ENCODE results near the gene FHL3.

The FHL3 gene

DNA sequence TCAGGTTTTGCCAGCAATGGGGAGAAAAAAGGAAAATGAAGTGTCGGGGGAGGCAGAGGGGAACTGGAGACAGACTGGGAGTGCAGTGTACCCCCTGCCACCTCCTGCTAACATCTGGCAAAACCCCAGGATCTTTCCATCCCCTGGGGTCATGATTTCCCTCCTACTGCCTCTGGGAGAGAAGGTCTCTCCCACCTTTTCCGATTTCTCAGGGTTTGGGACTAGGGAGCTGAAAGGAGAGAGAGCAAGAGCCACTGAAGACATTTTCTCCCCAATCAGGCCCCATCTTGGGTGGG is 5.1 kb downstream of the FHL3 start:
- Histone ChIP-seq H3K4me3 (peak overlapping the region; percentile 32), H3K27ac (peak overlapping the region; percentile 91 to 96)
- DNase-seq (ENCODE audit: low spot score) = no peak
- TF ChIP-seq, protein P1, sequence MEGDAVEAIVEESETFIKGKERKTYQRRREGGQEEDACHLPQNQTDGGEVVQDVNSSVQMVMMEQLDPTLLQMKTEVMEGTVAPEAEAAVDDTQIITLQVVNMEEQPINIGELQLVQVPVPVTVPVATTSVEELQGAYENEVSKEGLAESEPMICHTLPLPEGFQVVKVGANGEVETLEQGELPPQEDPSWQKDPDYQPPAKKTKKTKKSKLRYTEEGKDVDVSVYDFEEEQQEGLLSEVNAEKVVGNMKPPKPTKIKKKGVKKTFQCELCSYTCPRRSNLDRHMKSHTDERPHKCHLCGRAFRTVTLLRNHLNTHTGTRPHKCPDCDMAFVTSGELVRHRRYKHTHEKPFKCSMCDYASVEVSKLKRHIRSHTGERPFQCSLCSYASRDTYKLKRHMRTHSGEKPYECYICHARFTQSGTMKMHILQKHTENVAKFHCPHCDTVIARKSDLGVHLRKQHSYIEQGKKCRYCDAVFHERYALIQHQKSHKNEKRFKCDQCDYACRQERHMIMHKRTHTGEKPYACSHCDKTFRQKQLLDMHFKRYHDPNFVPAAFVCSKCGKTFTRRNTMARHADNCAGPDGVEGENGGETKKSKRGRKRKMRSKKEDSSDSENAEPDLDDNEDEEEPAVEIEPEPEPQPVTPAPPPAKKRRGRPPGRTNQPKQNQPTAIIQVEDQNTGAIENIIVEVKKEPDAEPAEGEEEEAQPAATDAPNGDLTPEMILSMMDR (IDR thresholded peaks at IDR 0.05) = no peak

DNA sequence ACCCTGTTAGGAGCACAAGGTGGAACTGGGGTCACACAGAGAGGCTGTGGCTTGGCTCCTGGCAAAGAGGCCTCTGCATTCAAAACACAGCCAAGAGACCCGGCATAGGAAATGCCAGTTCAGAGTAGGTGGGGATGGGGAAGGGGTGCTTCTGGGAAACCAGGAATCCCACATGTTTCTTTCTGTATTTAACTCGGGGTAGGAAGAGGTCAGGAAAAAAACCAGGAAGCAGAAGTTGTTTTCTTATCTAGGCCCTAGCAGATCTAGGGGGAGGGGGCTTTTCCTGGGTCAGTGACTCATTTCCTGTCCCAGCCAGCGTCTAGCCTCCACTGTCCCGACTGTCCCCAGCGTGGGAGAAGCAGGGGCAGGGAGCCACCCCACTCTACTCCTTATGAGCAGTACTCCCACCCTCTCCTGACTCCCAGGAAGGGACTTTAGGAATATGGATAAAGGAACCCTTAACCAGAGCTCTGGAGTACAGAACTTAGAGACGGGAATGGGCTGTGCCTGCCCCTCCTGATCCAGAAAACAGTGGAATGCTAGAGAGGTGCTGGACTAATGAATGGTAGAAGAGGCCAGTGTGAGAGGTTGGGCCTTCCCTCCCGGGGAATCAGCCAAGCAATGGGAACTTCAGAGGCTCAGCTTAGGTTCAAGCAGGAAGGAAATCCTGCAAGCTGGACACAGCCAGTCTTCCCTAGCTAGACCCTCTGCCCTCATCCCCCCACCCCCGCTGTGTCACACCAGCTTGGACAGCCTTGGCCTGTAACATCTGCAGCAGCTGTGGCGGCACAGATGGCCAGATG is 5.7 kb downstream of the FHL3 start:
- TF ChIP-seq, protein P1 (IDR thresholded peaks at IDR 0.05) = no peak
- peak overlapping the region; percentile 91 to 96 for H3K27ac ChIP-seq
- DNase-seq (ENCODE audit: low spot score) = peak; percentile 81
- peak overlapping the region; percentile 32 for H3K4me3 ChIP-seq

DNA sequence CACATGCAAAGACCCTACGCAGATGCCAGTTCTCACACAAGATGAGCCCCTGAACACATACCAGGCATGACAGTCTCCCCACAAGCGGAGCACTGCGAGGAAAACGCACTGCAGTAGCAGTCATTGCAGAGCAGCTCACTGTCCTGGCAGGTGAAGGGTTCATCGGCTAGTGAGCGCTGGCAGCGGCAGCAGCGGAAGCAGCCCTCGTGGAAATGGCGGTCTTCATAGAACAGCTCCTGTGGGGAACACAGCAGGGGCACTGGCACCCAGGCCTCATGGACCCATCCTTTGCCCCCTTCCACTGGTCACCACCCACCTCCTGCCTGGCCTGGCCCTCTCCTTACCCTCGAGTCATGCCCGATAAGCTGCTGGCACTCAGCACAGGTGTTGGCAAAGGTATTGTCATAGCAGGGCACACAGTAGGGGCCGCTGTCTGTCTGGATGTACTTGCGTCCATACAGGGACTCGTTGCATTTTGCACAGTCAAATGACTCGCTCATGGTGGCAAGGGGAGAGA is 6.3 kb downstream of the FHL3 start:
- H3K4me3 ChIP-seq = peak overlapping the region; percentile 32
- TF ChIP-seq, protein P1 (IDR thresholded peaks at IDR 0.05) = no peak
- DNase-seq (ENCODE audit: low spot score) = no peak
- H3K27ac ChIP-seq = peak overlapping the region; percentile 91 to 96

DNA sequence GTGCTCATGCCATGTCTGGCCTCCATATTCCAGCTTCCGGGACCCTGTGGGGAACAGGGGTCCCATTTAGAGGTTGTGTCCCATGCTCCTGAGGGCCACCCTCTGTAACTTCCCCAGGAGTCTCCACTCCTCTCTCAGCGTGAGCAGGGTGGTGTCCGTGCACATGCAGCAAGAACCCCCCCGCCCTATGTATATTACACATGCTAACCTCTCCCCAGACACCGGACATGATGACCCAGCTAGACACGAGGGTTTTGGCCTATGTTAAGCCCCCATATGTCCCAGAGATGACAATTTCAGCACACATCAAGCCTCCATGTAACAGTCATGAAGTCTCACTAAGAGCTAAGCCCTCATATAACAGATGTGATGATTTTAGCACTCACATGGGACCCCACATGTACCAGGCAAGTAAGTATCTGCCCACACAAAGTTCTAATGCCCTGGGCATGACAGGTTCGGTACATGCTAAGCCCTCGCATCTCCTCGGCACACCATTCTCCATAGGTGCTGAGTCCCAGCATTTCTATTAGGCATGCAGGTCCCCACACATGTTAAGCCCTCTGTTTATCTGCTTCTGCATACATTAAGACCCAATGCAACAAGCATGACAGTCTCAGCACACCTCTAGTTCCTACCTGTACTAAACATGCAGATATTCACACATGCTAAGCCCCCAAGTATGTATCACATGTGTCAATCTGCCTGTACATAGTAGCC is 7.1 kb downstream of the FHL3 start:
- no peak for DNase-seq (ENCODE audit: low spot score)
- TF ChIP-seq, protein P1 (IDR thresholded peaks at IDR 0.05) = no peak
- no peak overlapping the region for H3K4me3 ChIP-seq
- peak overlapping the region in 1 of 2 donors; percentile 96 for H3K27ac ChIP-seq

DNA sequence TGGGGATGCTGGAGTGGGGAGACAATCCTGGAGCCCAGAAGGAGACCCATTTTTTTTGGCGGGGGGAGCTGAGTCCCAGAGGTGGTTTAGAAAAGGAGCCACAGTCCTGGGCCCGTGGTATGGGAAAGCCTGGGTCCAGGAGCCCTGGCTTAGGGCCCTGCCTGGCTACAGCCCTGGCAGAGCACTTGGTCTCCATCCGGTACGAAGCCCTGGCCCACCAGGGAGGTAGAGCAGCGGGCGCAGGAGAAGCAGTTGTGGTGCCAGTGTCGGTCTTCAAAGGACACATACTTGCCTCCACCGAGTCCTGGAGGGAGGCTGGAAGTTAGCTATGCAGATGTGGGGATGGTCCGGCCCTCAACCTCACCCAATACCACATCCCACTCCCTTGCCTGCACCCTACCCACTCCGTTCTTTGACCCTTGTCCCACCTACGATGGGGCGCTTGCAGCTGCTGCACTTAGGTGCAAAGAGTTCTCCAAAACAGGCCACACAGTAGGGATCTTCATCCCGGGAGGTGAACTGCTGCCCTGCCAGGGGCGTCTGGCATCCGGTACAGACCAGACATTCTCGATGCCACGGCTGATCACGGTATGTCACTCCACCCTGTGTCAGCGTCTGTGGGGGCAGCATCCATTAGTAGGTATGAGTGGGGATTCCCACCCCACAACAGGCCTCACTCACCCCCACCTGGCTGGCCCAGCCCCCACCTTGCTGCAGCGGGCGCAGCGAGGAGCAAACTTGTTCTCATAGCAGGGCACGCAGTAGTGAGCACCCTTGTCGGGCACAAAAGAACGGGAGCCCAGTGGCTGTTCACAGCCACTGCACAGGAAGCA is 7.8 kb downstream of the FHL3 start:
- TF ChIP-seq, protein P1 (IDR thresholded peaks at IDR 0.05) = no peak
- Histone ChIP-seq H3K27ac (peak overlapping the region; percentile 94 to 96), H3K4me3 (no peak overlapping the region)
- no peak for DNase-seq (ENCODE audit: low spot score)

DNA sequence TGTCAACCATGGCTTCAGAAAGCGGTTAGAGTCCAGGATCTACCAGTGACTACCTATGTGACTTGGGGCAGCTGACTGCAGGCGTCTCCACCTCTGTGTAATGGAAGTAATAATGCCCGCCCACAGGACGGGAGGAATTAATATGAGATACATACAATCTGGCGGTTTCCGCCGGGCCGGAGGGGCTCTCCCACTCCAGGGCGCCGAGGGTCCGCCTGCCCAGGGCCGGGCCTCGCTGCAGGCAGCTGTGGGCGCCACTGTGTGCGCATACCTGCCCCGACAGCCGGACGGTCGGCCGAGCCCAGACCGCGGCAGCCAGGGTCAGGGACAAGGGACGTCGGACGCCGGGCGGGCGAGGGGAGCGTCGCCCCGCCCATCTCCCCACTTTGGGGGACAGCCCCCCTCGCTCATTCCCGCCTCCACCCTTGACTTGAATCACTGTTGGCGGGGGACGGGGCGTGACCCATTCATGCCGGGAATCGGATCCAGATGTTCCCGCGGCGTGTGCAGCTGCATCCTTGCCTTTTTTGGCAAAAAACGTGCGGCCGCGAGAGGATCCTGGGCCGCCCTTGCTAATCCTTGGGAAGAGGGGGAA is 9.5 kb downstream of the FHL3 start:
- Histone ChIP-seq H3K27ac (peak overlapping the region; percentile 94 to 96), H3K4me3 (peak overlapping the region; percentile 79)
- TF ChIP-seq, protein P1 (IDR thresholded peaks at IDR 0.05) = no peak
- DNase-seq (ENCODE audit: low spot score) = peak; percentile 84
